ENCODE results near the gene ZNF2. TPM values are rescaled to one million over a fixed set of nuclear protein-coding genes. Genes with fewer than 3 reads are reported as not detected.

The ZNF2 gene
- total RNA-seq, 5 donors from 2014 or later (not counting 1 experiment from before 2014, with no cell fraction given): 1.8 to 8.2 (median 7.5) TPM

GRCh38 chr2:95208106-95208505 is 42.5 kb downstream of the ZNF2 start:
- Mint-ChIP-seq H3K4me3 (peak overlapping the region; percentile 93 to 94 (median 94)), H3K36me3 (peaks cover 44% of the 10 kb centered on the region), H3K27ac (peak overlapping the region in 1 of 2 donors; percentile 55)

DNA sequence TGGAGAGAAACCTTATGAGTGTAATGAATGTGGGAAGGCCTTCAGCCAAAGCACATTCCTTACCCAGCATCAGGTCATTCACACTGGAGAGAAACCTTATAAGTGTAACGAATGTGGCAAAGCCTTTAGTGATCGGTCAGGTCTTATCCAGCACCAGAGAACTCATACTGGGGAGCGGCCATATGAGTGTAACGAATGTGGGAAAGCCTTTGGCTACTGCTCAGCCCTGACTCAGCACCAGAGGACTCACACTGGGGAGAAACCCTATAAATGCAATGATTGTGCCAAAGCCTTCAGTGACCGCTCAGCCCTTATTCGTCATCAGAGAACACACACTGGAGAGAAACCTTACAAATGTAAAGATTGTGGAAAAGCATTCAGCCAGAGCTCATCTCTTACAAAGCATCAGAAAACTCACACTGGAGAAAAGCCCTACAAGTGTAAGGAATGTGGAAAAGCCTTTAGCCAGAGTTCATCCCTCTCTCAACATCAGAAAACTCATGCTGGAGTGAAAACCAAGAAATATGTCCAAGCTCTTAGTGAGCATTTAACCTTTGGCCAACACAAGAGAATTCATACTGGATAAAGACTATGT is 49.5 kb downstream of the ZNF2 start:
- no peak overlapping the region for H3K4me3 ChIP-seq (ENCODE audit: control insufficient read depth in 1 of 2, extremely low read depth in 1 of 2, low read length in 1 of 2)
- Mint-ChIP-seq H3K36me3 (peaks cover 94% of the 10 kb centered on the region), H3K27me3 (no peaks in the 10 kb centered on the region), H3K9me3 (peaks cover 39 to 82% (median 73%) of the 10 kb centered on the region in 3 donors), H3K27ac (no peak overlapping the region), H3K4me3 (no peak overlapping the region), H3K4me1 (no peaks in the 10 kb centered on the region)
- 96% methylated on average over 4 of the region's 6 CpGs for WGBS (ENCODE audit: insufficient coverage)
- H3K27me3 ChIP-seq (replicated peaks in 1 of 2; ENCODE audit: control insufficient read depth in 2 of 2, extremely low read depth in 1 of 2, insufficient read depth in 2 of 2, low read length in 1 of 2): no peaks in the 10 kb centered on the region
- peaks cover 13 to 38% of the 10 kb centered on the region in 2 donors for H3K36me3 ChIP-seq (ENCODE audit: control insufficient read depth in 2 of 2, extremely low read depth in 1 of 2, insufficient read depth in 1 of 2, low read length in 1 of 2)
- ATAC-seq (replicated peaks in 1 of 4) (no peak), DNase-seq (no peak)
- H3K27ac ChIP-seq (ENCODE audit: low read length): no peak overlapping the region
- no peaks in the 10 kb centered on the region for H3K4me1 ChIP-seq (ENCODE audit: control insufficient read depth in 1 of 2, extremely low read depth in 1 of 2, insufficient read depth in 2 of 2, low read length in 2 of 2)
- CTCF ChIA-PET: no interaction called here
- H3K9me3 ChIP-seq: peaks cover 25% of the 10 kb centered on the region
- POLR2A ChIA-PET: no interaction called here

More at GRCh38 chr2:95208106-95208505, 42.5 kb downstream of the ZNF2 start:
- CTCF ChIA-PET: no interaction called here
- ATAC-seq (replicated peaks in 1 of 4) (no peak), DNase-seq (no peak)
- Histone ChIP-seq H3K36me3 (ENCODE audit: control insufficient read depth in 2 of 2, extremely low read depth in 1 of 2, insufficient read depth in 1 of 2, low read length in 1 of 2) (peaks cover 7 to 27% of the 10 kb centered on the region in 2 donors), H3K9me3 (peaks cover 7% of the 10 kb centered on the region), H3K4me3 (ENCODE audit: control insufficient read depth in 1 of 2, extremely low read depth in 1 of 2, low read length in 1 of 2) (peak overlapping the region; percentile 81 to 88), H3K27ac (ENCODE audit: low read length) (no peak overlapping the region), H3K27me3 (replicated peaks in 1 of 2; ENCODE audit: control insufficient read depth in 2 of 2, extremely low read depth in 1 of 2, insufficient read depth in 2 of 2, low read length in 1 of 2) (no peaks in the 10 kb centered on the region), H3K4me1 (ENCODE audit: control insufficient read depth in 1 of 2, extremely low read depth in 1 of 2, insufficient read depth in 2 of 2, low read length in 2 of 2) (peaks cover 3 to 10% of the 10 kb centered on the region in 2 experiments)
- no CpG with 5 or more reads among the region's 6 CpGs for WGBS (ENCODE audit: insufficient coverage)
- H3K9me3 Mint-ChIP-seq: peaks cover 7 to 35% (median 26%) of the 10 kb centered on the region in 3 donors
- peaks cover 19 to 30% (median 24%) of the 10 kb centered on the region in 3 donors for H3K4me1 Mint-ChIP-seq
- H3K27me3 Mint-ChIP-seq: no peaks in the 10 kb centered on the region
- POLR2A ChIA-PET: no interaction called here

DNA sequence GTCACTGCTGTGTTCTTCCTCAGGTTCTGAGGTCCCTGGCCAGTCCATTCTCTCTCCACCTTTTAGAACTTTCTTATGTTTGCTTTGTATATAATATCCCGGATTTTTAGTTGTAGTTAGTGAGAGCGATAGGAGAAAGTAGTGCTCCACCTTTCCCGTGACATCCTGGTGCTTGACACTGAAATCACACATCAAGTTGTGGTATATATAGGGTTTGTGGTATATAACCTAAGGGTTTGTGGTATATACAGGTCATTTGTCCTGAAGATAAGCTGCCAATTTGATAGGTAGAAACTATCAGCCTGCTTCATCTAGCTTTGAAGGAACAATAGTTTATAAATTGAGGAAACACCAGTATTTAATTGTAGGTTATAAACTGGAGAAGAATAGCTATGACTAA is 54.8 kb downstream of the ZNF2 start:
- no peaks in the 10 kb centered on the region for H3K27me3 ChIP-seq (replicated peaks in 1 of 2; ENCODE audit: control insufficient read depth in 2 of 2, extremely low read depth in 1 of 2, insufficient read depth in 2 of 2, low read length in 1 of 2)
- peaks cover 15% of the 10 kb centered on the region for H3K9me3 ChIP-seq
- no peak overlapping the region for H3K4me3 ChIP-seq (ENCODE audit: control insufficient read depth in 1 of 2, extremely low read depth in 1 of 2, low read length in 1 of 2)
- H3K27ac ChIP-seq (ENCODE audit: low read length): no peak overlapping the region
- POLR2A ChIA-PET: no interaction called here
- ATAC-seq (replicated peaks in 1 of 4) (no peak), DNase-seq (no peak)
- H3K36me3 ChIP-seq (ENCODE audit: control insufficient read depth in 2 of 2, extremely low read depth in 1 of 2, insufficient read depth in 1 of 2, low read length in 1 of 2): peaks cover 0 to 3% of the 10 kb centered on the region in 2 donors
- Mint-ChIP-seq H3K4me1 (no peaks in the 10 kb centered on the region), H3K36me3 (peaks cover 83% of the 10 kb centered on the region), H3K27me3 (no peaks in the 10 kb centered on the region), H3K27ac (no peak overlapping the region), H3K4me3 (no peak overlapping the region), H3K9me3 (peaks cover 26 to 71% (median 56%) of the 10 kb centered on the region in 3 donors)
- 93% methylated on average over 2 of the region's 3 CpGs for WGBS (ENCODE audit: insufficient coverage)
- H3K4me1 ChIP-seq (ENCODE audit: control insufficient read depth in 1 of 2, extremely low read depth in 1 of 2, insufficient read depth in 2 of 2, low read length in 2 of 2): no peaks in the 10 kb centered on the region
- CTCF ChIA-PET: no interaction called here

GRCh38 chr2:95225658-95226057 is 60.0 kb downstream of the ZNF2 start:
- H3K9me3 Mint-ChIP-seq: peaks cover 18 to 59% (median 44%) of the 10 kb centered on the region in 3 donors
- H3K27me3 ChIP-seq (replicated peaks in 1 of 2; ENCODE audit: control insufficient read depth in 2 of 2, extremely low read depth in 1 of 2, insufficient read depth in 2 of 2, low read length in 1 of 2): no peaks in the 10 kb centered on the region
- H3K36me3 ChIP-seq (ENCODE audit: control insufficient read depth in 2 of 2, extremely low read depth in 1 of 2, insufficient read depth in 1 of 2, low read length in 1 of 2): no peaks in the 10 kb centered on the region
- peaks cover 58% of the 10 kb centered on the region for H3K36me3 Mint-ChIP-seq
- no peaks in the 10 kb centered on the region for H3K27me3 Mint-ChIP-seq
- no peaks in the 10 kb centered on the region for H3K4me1 Mint-ChIP-seq
- ChIA-PET CTCF (no interaction called here), POLR2A (no interaction called here)
- H3K27ac ChIP-seq (ENCODE audit: low read length): no peak overlapping the region
- H3K9me3 ChIP-seq: peaks cover 2% of the 10 kb centered on the region
- no peak overlapping the region for H3K4me3 ChIP-seq (ENCODE audit: control insufficient read depth in 1 of 2, extremely low read depth in 1 of 2, low read length in 1 of 2)
- no peak for DNase-seq
- no peak overlapping the region for H3K4me3 Mint-ChIP-seq
- H3K27ac Mint-ChIP-seq: no peak overlapping the region
- H3K4me1 ChIP-seq (ENCODE audit: control insufficient read depth in 1 of 2, extremely low read depth in 1 of 2, insufficient read depth in 2 of 2, low read length in 2 of 2): no peaks in the 10 kb centered on the region
- no peak for ATAC-seq (replicated peaks in 1 of 4)

DNA sequence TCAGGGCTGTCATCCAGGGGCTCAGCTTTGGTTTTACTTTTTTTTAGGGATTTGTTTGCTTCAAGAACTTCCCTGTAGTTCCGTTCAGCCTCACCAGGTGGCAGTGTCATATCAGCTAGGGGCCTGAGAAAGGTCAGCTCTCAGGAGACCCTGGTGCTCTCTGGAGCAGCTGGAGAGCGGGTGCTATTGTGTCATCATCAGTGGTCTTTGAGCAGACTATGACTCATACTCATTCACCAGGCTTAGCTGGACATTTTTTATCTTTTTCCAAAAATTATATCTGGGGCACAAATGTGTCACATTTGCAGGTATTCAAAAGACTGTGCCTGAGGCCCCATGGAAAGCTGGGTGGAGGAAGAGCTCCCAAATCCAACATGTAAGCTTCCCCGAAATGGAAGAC is 66.1 kb downstream of the ZNF2 start:
- no peaks in the 10 kb centered on the region for H3K4me1 Mint-ChIP-seq
- H3K9me3 Mint-ChIP-seq: peaks cover 6 to 48% (median 44%) of the 10 kb centered on the region in 3 donors
- 25% methylated on average over 2 of the region's 3 CpGs for WGBS (ENCODE audit: insufficient coverage)
- ATAC-seq (replicated peaks in 1 of 4): no peak
- H3K4me3 Mint-ChIP-seq: no peak overlapping the region
- peak in 3 of 35 experiments; percentile 1 to 7 (median 3) for DNase-seq
- no peak overlapping the region for H3K27ac ChIP-seq (ENCODE audit: low read length)
- no peak overlapping the region for H3K4me3 ChIP-seq (ENCODE audit: control insufficient read depth in 1 of 2, extremely low read depth in 1 of 2, low read length in 1 of 2)
- ChIA-PET CTCF (interaction anchor here (0.5 to 0.6 kb wide), 3 partner anchors 17 to 184 kb away, joined by 3 to 4 read pairs (median 3); no protein-coding TSS in a partner anchor), POLR2A (no interaction called here)
- no peaks in the 10 kb centered on the region for H3K36me3 ChIP-seq (ENCODE audit: control insufficient read depth in 2 of 2, extremely low read depth in 1 of 2, insufficient read depth in 1 of 2, low read length in 1 of 2)
- H3K27me3 Mint-ChIP-seq: no peaks in the 10 kb centered on the region
- H3K9me3 ChIP-seq: no peaks in the 10 kb centered on the region
- no peak overlapping the region for H3K27ac Mint-ChIP-seq
- H3K4me1 ChIP-seq (ENCODE audit: control insufficient read depth in 1 of 2, extremely low read depth in 1 of 2, insufficient read depth in 2 of 2, low read length in 2 of 2): no peaks in the 10 kb centered on the region
- no peaks in the 10 kb centered on the region for H3K27me3 ChIP-seq (replicated peaks in 1 of 2; ENCODE audit: control insufficient read depth in 2 of 2, extremely low read depth in 1 of 2, insufficient read depth in 2 of 2, low read length in 1 of 2)
- H3K36me3 Mint-ChIP-seq: peaks cover 21% of the 10 kb centered on the region

GRCh38 chr2:95232232-95232631 is 66.6 kb downstream of the ZNF2 start:
- no peaks in the 10 kb centered on the region for H3K27me3 Mint-ChIP-seq
- H3K36me3 Mint-ChIP-seq: peaks cover 21% of the 10 kb centered on the region
- no peaks in the 10 kb centered on the region for H3K4me1 Mint-ChIP-seq
- no CpG with 5 or more reads among the region's 1 CpG for WGBS (ENCODE audit: insufficient coverage)
- H3K9me3 Mint-ChIP-seq: peaks cover 3 to 48% (median 44%) of the 10 kb centered on the region in 3 donors
- ATAC-seq (replicated peaks in 1 of 4): no peak
- ChIA-PET CTCF (interaction anchor here (0.6 kb wide), 2 partner anchors 67 to 183 kb away, joined by 3 to 4 read pairs; no protein-coding TSS in a partner anchor), POLR2A (no interaction called here)
- Histone ChIP-seq H3K9me3 (no peaks in the 10 kb centered on the region), H3K27ac (ENCODE audit: low read length) (no peak overlapping the region), H3K27me3 (replicated peaks in 1 of 2; ENCODE audit: control insufficient read depth in 2 of 2, extremely low read depth in 1 of 2, insufficient read depth in 2 of 2, low read length in 1 of 2) (no peaks in the 10 kb centered on the region), H3K36me3 (ENCODE audit: control insufficient read depth in 2 of 2, extremely low read depth in 1 of 2, insufficient read depth in 1 of 2, low read length in 1 of 2) (no peaks in the 10 kb centered on the region), H3K4me1 (ENCODE audit: control insufficient read depth in 1 of 2, extremely low read depth in 1 of 2, insufficient read depth in 2 of 2, low read length in 2 of 2) (no peaks in the 10 kb centered on the region), H3K4me3 (ENCODE audit: control insufficient read depth in 1 of 2, extremely low read depth in 1 of 2, low read length in 1 of 2) (no peak overlapping the region)
- no peak overlapping the region for H3K4me3 Mint-ChIP-seq
- DNase-seq: no peak
- no peak overlapping the region for H3K27ac Mint-ChIP-seq
